PC-3 (cell line): Measurements from ENCODE around the gene SDK2.

ENCODE experiments used
- EZH2 ChIP-seq: fragments of 300-600 bp; sonication (generic); IDR thresholded peaks from one replicate; pipeline ENCODE4 v1.6.1; 2017; ENCODE audit warnings: antibody characterized with exemption, mild to moderate bottlenecking, low read length; ENCODE audit not compliant: unreplicated experiment
- TF ChIP-seq, protein P1 (sequence below): fragments of 300-600 bp; sonication (generic); conservative IDR thresholded peaks from 2 replicates; pipeline ENCODE4 v1.5.1; 2017; ENCODE audit warnings: antibody characterized with exemption, low read depth, mild to moderate bottlenecking, low read length

DNA sequence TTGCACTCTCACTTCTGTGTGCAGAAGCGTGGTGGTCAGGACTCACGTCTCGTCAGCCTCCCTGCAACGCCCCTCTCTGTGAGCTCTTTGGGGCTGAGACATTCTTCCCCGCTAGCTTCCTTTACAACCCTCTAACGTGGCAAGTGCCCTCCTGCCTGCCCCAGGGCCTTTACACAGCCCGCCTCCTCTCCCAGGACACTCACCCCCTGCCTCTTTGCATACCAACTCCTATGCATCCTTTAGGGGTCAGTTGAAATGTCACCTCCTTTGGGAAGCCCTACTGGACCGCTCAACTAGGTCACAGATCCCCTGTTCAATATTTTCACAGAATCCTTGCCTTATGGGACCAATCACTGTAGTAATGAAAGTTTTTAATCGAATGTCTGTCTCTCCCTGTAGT, 61.4 kb downstream of the SDK2 start:
- TF ChIP-seq, protein P1, sequence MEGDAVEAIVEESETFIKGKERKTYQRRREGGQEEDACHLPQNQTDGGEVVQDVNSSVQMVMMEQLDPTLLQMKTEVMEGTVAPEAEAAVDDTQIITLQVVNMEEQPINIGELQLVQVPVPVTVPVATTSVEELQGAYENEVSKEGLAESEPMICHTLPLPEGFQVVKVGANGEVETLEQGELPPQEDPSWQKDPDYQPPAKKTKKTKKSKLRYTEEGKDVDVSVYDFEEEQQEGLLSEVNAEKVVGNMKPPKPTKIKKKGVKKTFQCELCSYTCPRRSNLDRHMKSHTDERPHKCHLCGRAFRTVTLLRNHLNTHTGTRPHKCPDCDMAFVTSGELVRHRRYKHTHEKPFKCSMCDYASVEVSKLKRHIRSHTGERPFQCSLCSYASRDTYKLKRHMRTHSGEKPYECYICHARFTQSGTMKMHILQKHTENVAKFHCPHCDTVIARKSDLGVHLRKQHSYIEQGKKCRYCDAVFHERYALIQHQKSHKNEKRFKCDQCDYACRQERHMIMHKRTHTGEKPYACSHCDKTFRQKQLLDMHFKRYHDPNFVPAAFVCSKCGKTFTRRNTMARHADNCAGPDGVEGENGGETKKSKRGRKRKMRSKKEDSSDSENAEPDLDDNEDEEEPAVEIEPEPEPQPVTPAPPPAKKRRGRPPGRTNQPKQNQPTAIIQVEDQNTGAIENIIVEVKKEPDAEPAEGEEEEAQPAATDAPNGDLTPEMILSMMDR = no peak
- no peak for TF ChIP-seq EZH2
